ENCODE data around the gene RPUSD1.

RPUSD1 gene

GRCh38 chr16:736936-737481, 51.2 kb downstream of the RPUSD1 start:
- TF ChIP-seq ZNF274 (IDR thresholded peaks at IDR 0.05; ENCODE audit: low read depth, low read length): no peak
- no peak overlapping the region; the same call in 1 of the 2 replicates for H3K4me3 ChIP-seq (ENCODE audit: low read length)

GRCh38 chr16:735982-736453, 52.2 kb downstream of the RPUSD1 start:
- no peak for TF ChIP-seq ZNF274 (IDR thresholded peaks at IDR 0.05; ENCODE audit: low read depth, low read length)
- H3K4me3 ChIP-seq (ENCODE audit: low read length): no peak overlapping the region

DNA sequence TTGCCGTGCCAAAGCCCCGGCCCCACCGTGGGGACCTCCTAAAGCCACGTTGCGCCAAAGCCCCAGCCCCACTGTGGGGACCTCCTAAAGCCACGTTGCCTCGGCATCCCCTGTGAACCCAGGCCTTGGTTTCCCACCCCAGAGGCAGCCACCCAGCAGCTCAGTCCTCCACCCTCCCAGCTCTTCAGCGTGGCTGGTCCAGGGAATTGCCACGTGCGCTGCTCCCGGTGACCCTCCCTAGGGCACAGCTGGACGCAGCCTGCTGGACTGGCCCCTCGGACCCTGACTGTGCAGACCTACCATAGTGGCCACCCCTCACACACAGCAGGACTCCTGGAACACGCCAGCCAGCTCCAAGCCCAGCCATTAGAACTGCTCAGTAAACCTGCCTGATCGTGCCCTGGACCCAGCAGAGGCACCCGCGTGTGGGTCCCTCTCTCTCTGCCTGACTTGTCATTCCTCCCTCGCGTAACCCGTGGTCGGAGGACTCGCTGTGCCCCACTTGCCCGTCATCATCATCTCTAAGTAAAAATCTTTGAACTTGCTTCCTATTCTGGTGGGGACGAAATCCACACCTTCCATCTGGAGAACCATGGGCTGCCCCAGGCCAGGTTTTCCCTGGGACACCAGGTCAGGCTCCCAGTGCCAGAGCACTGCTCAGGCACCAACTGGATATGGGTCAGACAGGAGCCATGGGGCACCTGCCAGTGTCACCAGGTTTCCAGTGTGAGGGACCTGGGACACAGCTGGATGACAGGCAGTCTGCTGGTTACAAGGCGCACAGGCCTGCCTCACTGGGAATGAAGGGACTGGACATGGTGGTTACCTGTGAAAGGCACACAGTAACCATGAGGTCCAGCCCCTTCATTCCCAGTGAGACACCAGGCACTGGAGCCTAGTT, 53.0 kb downstream of the RPUSD1 start:
- H3K4me3 ChIP-seq (ENCODE audit: low read length): no peak overlapping the region
- TF ChIP-seq ZNF274 (IDR thresholded peaks at IDR 0.05; ENCODE audit: low read depth, low read length): no peak

Measured in GM08714 (cell line).